GM12891 (cell line): Measurements from ENCODE around the gene PPIL1.

ENCODE experiments used
- PAX5 ChIP-seq: IDR thresholded peaks from 2 replicates; pipeline ENCODE4 v1.6.1; 2011; ENCODE audit warnings: low read length, moderate library complexity, mild to moderate bottlenecking; ENCODE audit not compliant: insufficient read depth, severe bottlenecking
- POLR2A ChIP-seq: IDR thresholded peaks from 2 replicates; pipeline ENCODE4 v1.6.1; 2011; ENCODE audit warnings: low read depth, low read length, control low read depth
- POLR2AphosphoS5 ChIP-seq: IDR thresholded peaks from 2 replicates; pipeline ENCODE4 v1.6.1; 2011; ENCODE audit warnings: low read depth, low read length, control low read depth
- POU2F2 ChIP-seq: IDR thresholded peaks from 2 replicates; pipeline ENCODE4 v1.6.1; 2011; ENCODE audit warnings: low read depth, mild to moderate bottlenecking, control low read depth, low read length, moderate library complexity
- SPI1 ChIP-seq: IDR thresholded peaks from 2 replicates; pipeline ENCODE4 v1.6.1; 2011; ENCODE audit warnings: low read depth, low read length, control low read depth
- TAF1 ChIP-seq: IDR thresholded peaks from 2 replicates; pipeline ENCODE4 v1.6.1; 2011; ENCODE audit warnings: low read depth, low read length, control low read depth

DNA sequence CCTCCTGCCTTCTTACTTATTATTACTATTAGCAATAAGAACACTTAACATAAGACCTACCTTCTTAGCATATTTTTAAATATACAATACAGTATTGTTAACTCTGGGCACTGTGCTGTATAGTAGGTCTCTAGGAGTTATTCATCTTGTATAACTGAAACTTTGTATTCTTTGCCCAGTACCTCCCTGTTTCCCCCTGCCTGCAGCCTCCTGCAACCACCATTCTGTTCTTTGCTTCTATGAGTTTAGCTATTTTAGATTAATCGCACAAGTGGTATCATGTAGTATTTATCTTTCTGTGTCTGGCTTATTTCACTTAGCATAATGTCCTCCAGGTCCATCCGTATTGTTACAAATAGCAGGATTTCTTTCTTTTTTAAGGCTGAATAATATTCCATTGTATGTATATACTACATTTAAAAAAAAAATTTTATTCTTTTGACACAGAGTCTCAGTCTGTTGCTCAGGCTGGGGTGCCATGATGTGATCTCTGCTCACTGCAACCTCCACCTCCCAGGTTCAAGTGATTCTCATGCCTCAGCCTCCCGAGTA, 15.6 kb upstream of the PPIL1 start:
- TF ChIP-seq POLR2AphosphoS5 (no peak), POLR2A (no peak), SPI1 (no peak), TAF1 (no peak), POU2F2 (no peak), PAX5 (no peak)
